Progenitor cell of endocrine pancreas (in vitro differentiated cells): Measurements from ENCODE around the gene LIMS1. TPM values are rescaled to one million over a fixed set of nuclear protein-coding genes. Genes with fewer than 3 reads are reported as not detected.
A peak's percentile ranks its signal among the peaks of the same experiment; 100 is the strongest.

Experiments used
- DNase-seq: peaks from one replicate; pipeline ENCODE4 v3.0.0; 2021; ENCODE audit warnings: low spot score; ENCODE audit not compliant: unreplicated experiment
- H3K27ac Mint-ChIP-seq: 2 replicates; pipeline ENCODE4 v1.8.0; 2021; ENCODE audit warnings: mild to moderate bottlenecking, moderate library complexity, mixed read lengths
- H3K27me3 Mint-ChIP-seq: 2 replicates; pipeline ENCODE4 v1.8.0; 2021; ENCODE audit warnings: mixed read lengths
- H3K36me3 Mint-ChIP-seq: 2 replicates; pipeline ENCODE4 v1.8.0; 2022; ENCODE audit warnings: mixed read lengths; ENCODE audit not compliant: insufficient read depth
- H3K4me1 Mint-ChIP-seq: 2 replicates; pipeline ENCODE4 v1.8.0; 2021; ENCODE audit warnings: low read depth, mixed read lengths
- H3K4me3 Mint-ChIP-seq: 2 replicates; pipeline ENCODE4 v1.8.0; 2021; ENCODE audit warnings: low read depth, mild to moderate bottlenecking, moderate library complexity, mixed read lengths
- H3K9me3 Mint-ChIP-seq: 2 replicates; pipeline ENCODE4 v1.8.0; 2021; ENCODE audit warnings: low read depth, mixed read lengths
- total RNA-seq: library from RNA; stranded (reverse); gene quantifications from 2 replicates; pipeline ENCODE4 v1.2.1, GENCODE V29; 2021
- TF ChIP-seq, protein P1 (sequence below): fragments of 200-600 bp; sonication (generic); IDR thresholded peaks from one replicate; pipeline ENCODE4 v1.5.0; 2021; ENCODE audit warnings: antibody characterized with exemption, mild to moderate bottlenecking; ENCODE audit not compliant: unreplicated experiment

The LIMS1 gene
- total RNA-seq, 1 donor from 2014 or later: 37.7 TPM

DNA sequence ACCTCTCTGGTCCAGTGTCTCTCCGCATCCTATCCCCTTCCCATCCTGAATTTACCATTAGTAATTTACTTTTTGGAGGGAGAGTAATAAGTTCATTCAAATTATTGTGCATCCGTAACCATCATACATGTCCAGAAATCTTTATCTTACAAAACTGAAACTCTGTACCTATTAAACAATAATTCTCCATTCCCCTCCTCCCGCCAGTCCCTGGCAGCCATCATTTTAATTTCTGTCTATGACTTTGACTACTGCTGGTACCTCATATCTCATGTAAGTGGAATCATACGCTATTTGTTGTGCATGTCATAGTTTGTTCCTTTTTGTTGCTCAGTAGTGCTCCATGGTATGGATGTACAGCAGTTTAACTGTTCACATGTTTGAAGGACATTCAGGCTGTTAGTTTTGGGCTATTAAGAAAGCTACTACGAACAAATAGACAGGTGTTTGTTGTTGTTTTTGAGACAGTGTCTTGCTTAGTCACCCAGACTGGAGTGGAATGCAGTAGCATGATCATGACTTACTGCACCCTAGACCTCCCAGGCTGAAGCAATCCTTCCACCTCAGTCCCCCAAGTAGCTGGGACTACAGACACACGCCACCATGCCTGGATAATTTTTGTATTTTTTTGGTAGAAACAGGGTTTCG, 2.0 kb downstream of the LIMS1 start:
- H3K9me3 Mint-ChIP-seq: no peaks in the 10 kb centered on the region
- TF ChIP-seq, protein P1, sequence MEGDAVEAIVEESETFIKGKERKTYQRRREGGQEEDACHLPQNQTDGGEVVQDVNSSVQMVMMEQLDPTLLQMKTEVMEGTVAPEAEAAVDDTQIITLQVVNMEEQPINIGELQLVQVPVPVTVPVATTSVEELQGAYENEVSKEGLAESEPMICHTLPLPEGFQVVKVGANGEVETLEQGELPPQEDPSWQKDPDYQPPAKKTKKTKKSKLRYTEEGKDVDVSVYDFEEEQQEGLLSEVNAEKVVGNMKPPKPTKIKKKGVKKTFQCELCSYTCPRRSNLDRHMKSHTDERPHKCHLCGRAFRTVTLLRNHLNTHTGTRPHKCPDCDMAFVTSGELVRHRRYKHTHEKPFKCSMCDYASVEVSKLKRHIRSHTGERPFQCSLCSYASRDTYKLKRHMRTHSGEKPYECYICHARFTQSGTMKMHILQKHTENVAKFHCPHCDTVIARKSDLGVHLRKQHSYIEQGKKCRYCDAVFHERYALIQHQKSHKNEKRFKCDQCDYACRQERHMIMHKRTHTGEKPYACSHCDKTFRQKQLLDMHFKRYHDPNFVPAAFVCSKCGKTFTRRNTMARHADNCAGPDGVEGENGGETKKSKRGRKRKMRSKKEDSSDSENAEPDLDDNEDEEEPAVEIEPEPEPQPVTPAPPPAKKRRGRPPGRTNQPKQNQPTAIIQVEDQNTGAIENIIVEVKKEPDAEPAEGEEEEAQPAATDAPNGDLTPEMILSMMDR: no peak
- H3K27me3 Mint-ChIP-seq: no peaks in the 10 kb centered on the region
- peaks cover 36% of the 10 kb centered on the region for H3K4me1 Mint-ChIP-seq
- no peaks in the 10 kb centered on the region for H3K36me3 Mint-ChIP-seq
- peak overlapping the region; percentile 94 for H3K4me3 Mint-ChIP-seq
- DNase-seq: no peak
- peak overlapping the region; percentile 33 for H3K27ac Mint-ChIP-seq

DNA sequence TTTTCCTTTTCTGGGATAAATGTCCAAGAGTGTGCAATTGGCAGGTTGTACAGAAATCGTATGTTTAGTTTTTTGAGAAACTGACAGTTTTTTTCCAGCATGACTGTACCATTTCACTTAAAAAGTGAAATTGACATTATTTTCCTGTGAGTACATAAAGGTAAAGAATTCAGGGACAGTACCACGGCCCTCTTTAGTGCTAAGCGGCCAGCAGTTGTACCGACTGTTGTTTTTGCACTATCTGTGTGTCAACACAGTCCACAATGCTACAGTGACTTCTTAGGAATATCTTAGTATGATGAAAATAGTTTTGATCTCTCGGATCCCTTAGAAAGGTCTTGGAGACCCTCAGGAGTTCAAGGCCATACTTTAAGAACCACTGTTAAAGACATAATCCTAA, 2.6 kb downstream of the LIMS1 start:
- Mint-ChIP-seq H3K36me3 (no peaks in the 10 kb centered on the region), H3K27ac (no peak overlapping the region), H3K4me3 (no peak overlapping the region), H3K4me1 (peaks cover 34% of the 10 kb centered on the region), H3K27me3 (no peaks in the 10 kb centered on the region), H3K9me3 (no peaks in the 10 kb centered on the region)
- DNase-seq: no peak
- TF ChIP-seq, protein P1: no peak

DNA sequence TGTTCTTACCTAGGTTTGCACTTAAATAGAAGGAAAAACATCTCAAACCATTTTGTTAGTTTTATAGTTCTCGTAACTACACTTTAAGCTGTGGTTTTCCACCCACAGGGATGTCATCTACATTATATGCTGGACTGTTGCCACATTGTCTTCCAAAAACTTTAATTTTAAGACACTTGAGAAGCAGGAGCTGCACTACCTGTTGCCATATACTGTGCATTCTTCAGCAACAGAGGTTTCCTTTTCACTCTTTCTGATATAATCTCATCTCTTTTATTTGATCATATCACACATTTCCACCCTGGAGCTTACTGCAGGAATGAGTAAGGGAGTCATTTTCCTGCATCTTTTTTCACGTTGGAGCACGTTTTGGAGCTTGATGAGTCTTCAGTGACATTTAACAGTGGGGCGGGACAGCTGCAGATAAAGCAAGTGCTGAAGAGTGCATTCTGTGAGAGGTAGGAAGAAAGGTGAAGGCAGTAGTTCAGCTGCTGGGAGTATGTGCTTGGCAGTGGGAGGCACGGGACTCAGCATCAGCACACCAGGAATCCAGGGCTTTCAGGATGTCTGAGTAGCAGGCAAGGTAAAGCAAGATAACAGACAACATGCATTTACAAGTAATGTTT, 3.8 kb downstream of the LIMS1 start:
- H3K9me3 Mint-ChIP-seq: no peaks in the 10 kb centered on the region
- peaks cover 32% of the 10 kb centered on the region for H3K4me1 Mint-ChIP-seq
- H3K27me3 Mint-ChIP-seq: no peaks in the 10 kb centered on the region
- no peak overlapping the region for H3K4me3 Mint-ChIP-seq
- no peak for DNase-seq
- TF ChIP-seq, protein P1: no peak
- H3K36me3 Mint-ChIP-seq: peaks cover 1% of the 10 kb centered on the region
- no peak overlapping the region for H3K27ac Mint-ChIP-seq

DNA sequence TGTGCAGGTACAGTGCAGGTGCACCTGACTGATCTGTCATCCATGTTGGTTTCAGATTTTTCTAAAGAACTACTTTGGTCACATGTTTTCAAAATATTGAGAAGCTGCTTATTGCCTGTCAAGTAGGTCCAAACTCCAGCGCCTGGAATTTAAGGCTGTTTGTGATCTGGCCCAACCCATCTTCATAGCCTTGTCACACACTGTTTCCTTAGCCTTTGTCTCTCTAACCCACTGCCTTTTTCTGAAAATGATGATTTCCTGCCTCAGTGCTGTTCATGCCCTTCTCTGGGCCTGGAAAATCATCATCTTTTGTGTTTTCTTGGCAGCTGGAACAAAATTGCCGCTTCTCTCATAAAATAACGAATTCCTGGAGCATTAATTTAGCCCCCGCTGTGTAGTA, 7.2 kb downstream of the LIMS1 start:
- no peak for DNase-seq
- TF ChIP-seq, protein P1: no peak
- Mint-ChIP-seq H3K36me3 (peaks cover 4% of the 10 kb centered on the region), H3K27ac (no peak overlapping the region), H3K4me1 (peaks cover 21% of the 10 kb centered on the region), H3K27me3 (no peaks in the 10 kb centered on the region), H3K9me3 (peaks cover 3% of the 10 kb centered on the region), H3K4me3 (no peak overlapping the region)

DNA sequence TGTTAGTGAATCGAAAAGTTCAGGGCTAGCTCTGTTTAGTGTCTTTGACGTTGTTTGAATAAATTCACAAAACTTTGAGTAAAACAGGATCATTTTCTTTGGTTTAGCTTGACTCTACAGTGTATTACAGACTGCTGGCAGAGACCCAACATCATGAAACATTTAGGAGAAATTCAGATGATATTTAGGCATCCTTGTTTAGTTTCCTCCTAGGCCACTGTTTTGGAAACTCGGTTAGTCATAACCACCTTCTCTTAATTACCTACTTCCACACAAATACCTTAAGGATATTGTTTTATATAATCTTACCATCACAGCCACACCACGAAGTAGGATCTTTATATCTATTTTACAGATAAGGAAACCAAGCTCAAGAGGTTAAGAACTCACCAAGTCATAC, 7.8 kb downstream of the LIMS1 start:
- DNase-seq: no peak
- no peak overlapping the region for H3K4me3 Mint-ChIP-seq
- no peaks in the 10 kb centered on the region for H3K27me3 Mint-ChIP-seq
- peaks cover 14% of the 10 kb centered on the region for H3K4me1 Mint-ChIP-seq
- TF ChIP-seq, protein P1: no peak
- no peak overlapping the region for H3K27ac Mint-ChIP-seq
- H3K9me3 Mint-ChIP-seq: peaks cover 3% of the 10 kb centered on the region
- peaks cover 4% of the 10 kb centered on the region for H3K36me3 Mint-ChIP-seq
